ENCODE results near the gene PPP2R3A. TPM values are rescaled to one million over a fixed set of nuclear protein-coding genes. Genes with fewer than 3 reads are reported as not detected.

Gene PPP2R3A
- total and polyA plus RNA-seq, 9 of the 15 experiments (the other 6 are each of a cell fraction or from before 2014, with no cell fraction given) = 0.10 to 0.50 (median 0.24) TPM

DNA sequence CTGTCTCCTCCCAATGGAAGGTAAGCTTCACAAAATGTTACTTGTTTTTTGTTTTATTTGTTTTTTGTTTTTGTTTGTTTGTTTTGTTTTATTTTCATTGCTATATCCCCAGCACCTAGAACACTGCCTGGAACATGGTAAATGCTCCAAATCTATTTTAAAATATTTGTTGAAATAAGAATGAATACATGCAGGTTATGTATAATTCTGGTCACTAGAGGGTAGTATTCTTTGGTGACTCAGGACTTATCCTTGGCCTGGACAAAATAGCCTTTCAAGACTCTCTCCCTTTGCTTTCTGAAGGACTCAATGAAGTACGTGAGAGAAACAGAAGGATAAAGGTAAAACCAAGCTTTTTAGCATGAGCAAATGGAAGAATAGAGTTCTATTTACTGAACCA, 46.9 kb upstream of the PPP2R3A start:
- TF ChIP-seq NFXL1 (CRISPR knock-in tag; IDR thresholded peaks at IDR 0.05) (no peak), ZFP36 (IDR thresholded peaks at IDR 0.05; ENCODE audit: low read depth, low read length, partially characterized antibody) (no peak), RAD51 (IDR thresholded peaks at IDR 0.05; ENCODE audit: borderline replicate concordance, low read depth) (no peak), SOX6 (IDR thresholded peaks at IDR 0.05) (no peak), RAD21 (CRISPR knock-in tag; conservative IDR thresholded peaks at IDR 0.05 in 1 of 2, IDR thresholded peaks at IDR 0.05 in 1 of 2) (peak in 1 of 2 experiments; percentile 31; a peak in 2 of 4 replicates), CBX2 (IDR thresholded peaks at IDR 0.05; ENCODE audit: insufficient read depth, low read length, poor library complexity, severe bottlenecking) (no peak), ZBTB7A (IDR thresholded peaks at IDR 0.05; ENCODE audit: borderline replicate concordance, control insufficient read depth, low read depth, low read length) (no peak), BACH1 (tag; IDR thresholded peaks at IDR 0.05) (no peak), NFE2 (IDR thresholded peaks at IDR 0.05; ENCODE audit: low read depth) (peak; percentile 37; the same call in 1 of the 2 replicates), CBX1 (IDR thresholded peaks at IDR 0.05; ENCODE audit: low read depth) (no peak)
- TF ChIP-seq, protein P1, sequence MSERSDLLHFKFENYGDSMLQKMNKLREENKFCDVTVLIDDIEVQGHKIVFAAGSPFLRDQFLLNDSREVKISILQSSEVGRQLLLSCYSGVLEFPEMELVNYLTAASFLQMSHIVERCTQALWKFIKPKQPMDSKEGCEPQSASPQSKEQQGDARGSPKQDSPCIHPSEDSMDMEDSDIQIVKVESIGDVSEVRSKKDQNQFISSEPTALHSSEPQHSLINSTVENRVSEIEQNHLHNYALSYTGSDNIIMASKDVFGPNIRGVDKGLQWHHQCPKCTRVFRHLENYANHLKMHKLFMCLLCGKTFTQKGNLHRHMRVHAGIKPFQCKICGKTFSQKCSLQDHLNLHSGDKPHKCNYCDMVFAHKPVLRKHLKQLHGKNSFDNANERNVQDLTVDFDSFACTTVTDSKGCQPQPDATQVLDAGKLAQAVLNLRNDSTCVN (CRISPR knock-in tag; IDR thresholded peaks at IDR 0.05) = no peak
- TF ChIP-seq, protein P2, sequence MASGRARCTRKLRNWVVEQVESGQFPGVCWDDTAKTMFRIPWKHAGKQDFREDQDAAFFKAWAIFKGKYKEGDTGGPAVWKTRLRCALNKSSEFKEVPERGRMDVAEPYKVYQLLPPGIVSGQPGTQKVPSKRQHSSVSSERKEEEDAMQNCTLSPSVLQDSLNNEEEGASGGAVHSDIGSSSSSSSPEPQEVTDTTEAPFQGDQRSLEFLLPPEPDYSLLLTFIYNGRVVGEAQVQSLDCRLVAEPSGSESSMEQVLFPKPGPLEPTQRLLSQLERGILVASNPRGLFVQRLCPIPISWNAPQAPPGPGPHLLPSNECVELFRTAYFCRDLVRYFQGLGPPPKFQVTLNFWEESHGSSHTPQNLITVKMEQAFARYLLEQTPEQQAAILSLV (tag; IDR thresholded peaks at IDR 0.05) = no peak
- TF ChIP-seq, protein P3, sequence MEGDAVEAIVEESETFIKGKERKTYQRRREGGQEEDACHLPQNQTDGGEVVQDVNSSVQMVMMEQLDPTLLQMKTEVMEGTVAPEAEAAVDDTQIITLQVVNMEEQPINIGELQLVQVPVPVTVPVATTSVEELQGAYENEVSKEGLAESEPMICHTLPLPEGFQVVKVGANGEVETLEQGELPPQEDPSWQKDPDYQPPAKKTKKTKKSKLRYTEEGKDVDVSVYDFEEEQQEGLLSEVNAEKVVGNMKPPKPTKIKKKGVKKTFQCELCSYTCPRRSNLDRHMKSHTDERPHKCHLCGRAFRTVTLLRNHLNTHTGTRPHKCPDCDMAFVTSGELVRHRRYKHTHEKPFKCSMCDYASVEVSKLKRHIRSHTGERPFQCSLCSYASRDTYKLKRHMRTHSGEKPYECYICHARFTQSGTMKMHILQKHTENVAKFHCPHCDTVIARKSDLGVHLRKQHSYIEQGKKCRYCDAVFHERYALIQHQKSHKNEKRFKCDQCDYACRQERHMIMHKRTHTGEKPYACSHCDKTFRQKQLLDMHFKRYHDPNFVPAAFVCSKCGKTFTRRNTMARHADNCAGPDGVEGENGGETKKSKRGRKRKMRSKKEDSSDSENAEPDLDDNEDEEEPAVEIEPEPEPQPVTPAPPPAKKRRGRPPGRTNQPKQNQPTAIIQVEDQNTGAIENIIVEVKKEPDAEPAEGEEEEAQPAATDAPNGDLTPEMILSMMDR (IDR thresholded peaks at IDR 0.05 in 2 of 3, conservative IDR thresholded peaks at IDR 0.05 in 1 of 3; ENCODE audit: insufficient read depth in 2 of 3, low read depth in 1 of 3, low read length in 3 of 3) = peak; percentile 15 to 44 (median 29); a peak in 3 of 6 replicates
- TF ChIP-seq, protein P4, sequence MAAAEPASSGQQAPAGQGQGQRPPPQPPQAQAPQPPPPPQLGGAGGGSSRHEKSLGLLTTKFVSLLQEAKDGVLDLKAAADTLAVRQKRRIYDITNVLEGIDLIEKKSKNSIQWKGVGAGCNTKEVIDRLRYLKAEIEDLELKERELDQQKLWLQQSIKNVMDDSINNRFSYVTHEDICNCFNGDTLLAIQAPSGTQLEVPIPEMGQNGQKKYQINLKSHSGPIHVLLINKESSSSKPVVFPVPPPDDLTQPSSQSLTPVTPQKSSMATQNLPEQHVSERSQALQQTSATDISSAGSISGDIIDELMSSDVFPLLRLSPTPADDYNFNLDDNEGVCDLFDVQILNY (CRISPR knock-in tag; IDR thresholded peaks at IDR 0.05) = no peak
- TF ChIP-seq, protein P5, sequence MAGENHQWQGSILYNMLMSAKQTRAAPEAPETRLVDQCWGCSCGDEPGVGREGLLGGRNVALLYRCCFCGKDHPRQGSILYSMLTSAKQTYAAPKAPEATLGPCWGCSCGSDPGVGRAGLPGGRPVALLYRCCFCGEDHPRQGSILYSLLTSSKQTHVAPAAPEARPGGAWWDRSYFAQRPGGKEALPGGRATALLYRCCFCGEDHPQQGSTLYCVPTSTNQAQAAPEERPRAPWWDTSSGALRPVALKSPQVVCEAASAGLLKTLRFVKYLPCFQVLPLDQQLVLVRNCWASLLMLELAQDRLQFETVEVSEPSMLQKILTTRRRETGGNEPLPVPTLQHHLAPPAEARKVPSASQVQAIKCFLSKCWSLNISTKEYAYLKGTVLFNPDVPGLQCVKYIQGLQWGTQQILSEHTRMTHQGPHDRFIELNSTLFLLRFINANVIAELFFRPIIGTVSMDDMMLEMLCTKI (IDR thresholded peaks at IDR 0.05; ENCODE audit: partially characterized antibody) = no peak
- CTCF ChIA-PET (ENCODE audit: low intra/inter-chr PET ratio) = no interaction called here
- no peak overlapping the region for H3K27ac ChIP-seq (ENCODE audit: extremely low read depth, low read depth, low read length)
- WGBS (ENCODE audit: insufficient coverage, low coverage, missing lambda C conversion rate) = 0% methylated on average over 1 of the region's 1 CpG
- DNase-seq (ENCODE audit: extremely low read depth in 1 of 4, low spot score in 3 of 4) (peak in 2 of 4 experiments; percentile 4 to 10), ATAC-seq (peak; percentile 56; the same call in 1 of the 3 replicates), FAIRE-seq (no peak)
- BruUV-seq (replicated peaks) = no TSS peak
- in situ Hi-C loops (cut with MboI) = no loop called here
- no peaks in the 10 kb centered on the region for H3K36me3 ChIP-seq (ENCODE audit: control insufficient read depth, insufficient read depth, low read length)
- H3K79me2 ChIP-seq (ENCODE audit: control insufficient read depth, insufficient read depth, low read length) = no peaks in the 10 kb centered on the region
- no peak overlapping the region for H2AFZ ChIP-seq (ENCODE audit: low read depth, low read length)
- no peaks in the 10 kb centered on the region for H3K9me1 ChIP-seq (ENCODE audit: control insufficient read depth, insufficient read depth, low read length)
- no peak overlapping the region for H3K9ac ChIP-seq (ENCODE audit: insufficient read depth in 1 of 2, low read depth in 2 of 2, low read length in 2 of 2)
- intact Hi-C loops (cut with micrococcal nuclease) = loop anchor here (1.0 kb wide), 1 partner anchor 124 kb away; no protein-coding TSS in a partner anchor
- H3K9me3 ChIP-seq (replicated peaks; ENCODE audit: control insufficient read depth, insufficient read depth, low read depth, low read length) = no peaks in the 10 kb centered on the region
- H3K4me1 ChIP-seq (replicated peaks in 1 of 2; ENCODE audit: control insufficient read depth in 2 of 2, insufficient read depth in 2 of 2, low read length in 2 of 2) = no peaks in the 10 kb centered on the region
- POLR2A ChIA-PET = no interaction called here
- no peaks in the 10 kb centered on the region for H3K27me3 ChIP-seq (ENCODE audit: control insufficient read depth in 2 of 2, insufficient read depth in 2 of 2, low read length in 2 of 2)
- no peak overlapping the region for H3K4me3 ChIP-seq
- no peaks in the 10 kb centered on the region for H4K20me1 ChIP-seq (replicated peaks; ENCODE audit: control insufficient read depth, insufficient read depth, low read length)
- H3K4me2 ChIP-seq (ENCODE audit: insufficient read depth, low read length) = no peak overlapping the region

All from K562 (cell line).